HG02852 (cell line): ENCODE results near the gene LCE6A.

Experiments
- ATAC-seq: cut with Tn5 transposase; IDR thresholded peaks from one replicate; pipeline ENCODE4 v1.9.1; 2021; ENCODE audit warnings: mild to moderate bottlenecking, moderate library complexity; ENCODE audit not compliant: unreplicated experiment

Gene LCE6A, protein sequence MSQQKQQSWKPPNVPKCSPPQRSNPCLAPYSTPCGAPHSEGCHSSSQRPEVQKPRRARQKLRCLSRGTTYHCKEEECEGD

DNA sequence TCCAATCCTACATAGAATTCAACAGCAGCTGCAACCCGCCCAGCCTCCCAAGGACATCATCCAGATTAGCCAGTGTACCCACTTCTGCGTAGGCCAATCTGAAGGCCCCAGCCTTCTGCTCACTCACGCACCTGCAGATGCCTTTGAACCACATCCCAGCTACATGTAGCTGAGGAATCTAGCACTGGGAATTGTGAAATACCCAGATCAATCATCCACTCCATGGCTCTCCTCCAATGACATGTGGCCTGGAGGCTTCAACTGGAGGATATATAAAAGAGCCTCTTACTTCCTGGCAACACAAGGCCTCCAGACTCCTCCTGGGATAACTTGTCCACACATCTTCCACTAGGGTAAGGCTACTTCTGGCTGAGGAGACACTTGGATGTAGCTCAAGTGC lies at the start of gene LCE6A:
Gene LCE6A (plus strand): TSS at position 301 of the 400 bp plus-strand sequence. CDS start 665 bp downstream, outside the sequence.
- ATAC-seq: no peak

DNA sequence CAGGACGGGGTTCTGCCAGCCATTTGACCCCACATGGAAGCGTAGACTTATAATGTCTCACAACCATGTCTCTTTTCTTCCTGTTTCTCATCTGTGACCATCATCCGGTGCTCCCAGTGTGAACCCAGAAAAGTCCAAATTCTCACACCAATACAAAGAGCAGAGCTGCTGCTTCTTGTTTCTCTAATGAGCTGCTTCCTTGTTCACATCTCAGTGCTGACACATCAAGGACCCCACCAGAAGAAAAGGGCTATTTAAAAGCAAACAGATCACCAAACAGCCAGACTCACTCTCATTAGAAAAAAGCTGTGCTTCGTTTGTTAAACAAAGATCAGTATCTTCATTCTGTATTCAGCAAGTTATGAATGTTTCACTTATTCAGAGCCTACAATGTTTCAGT lies 47.0 kb upstream of the LCE6A start:
- ATAC-seq: no peak

- no peak for ATAC-seq
Observed at GRCh38 chr1:152796421-152796820, 46.2 kb upstream of the LCE6A start, which contains the start of gene LCE1D. TSS of gene LCE1D (plus strand) at chr1:152796721. CDS start at chr1:152797795, 1,074 bp downstream.

- no peak for ATAC-seq
Observed at GRCh38 chr1:152801333-152801732, 41.3 kb upstream of the LCE6A start.

DNA sequence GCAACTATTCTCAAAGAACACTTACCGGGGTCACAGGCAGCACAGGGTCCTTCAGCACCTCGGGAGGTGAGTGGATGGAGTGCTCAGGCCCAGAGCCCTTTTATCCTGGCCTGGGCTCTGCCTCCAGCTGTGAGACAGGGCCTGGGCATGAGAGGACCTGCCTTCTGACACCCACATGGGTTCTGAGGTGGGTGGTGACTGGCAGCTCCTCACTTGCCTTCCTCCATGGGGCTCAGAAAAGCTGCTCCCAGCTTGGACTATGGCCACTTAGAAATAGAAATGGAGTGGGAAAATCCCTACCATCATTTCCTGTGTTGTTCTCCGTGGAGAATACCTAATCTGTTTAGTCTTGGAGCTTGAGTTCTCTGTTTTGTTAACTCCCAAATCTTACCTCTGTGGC lies 36.1 kb upstream of the LCE6A start, which contains the start of gene LCE1C:
Gene LCE1C (minus strand): TSS at position 76 of the 400 bp plus-strand sequence. CDS start 1,173 bp downstream, outside the sequence.
- ATAC-seq: no peak

- no peak for ATAC-seq
Observed at GRCh38 chr1:152811050-152811449, 31.6 kb upstream of the LCE6A start.

GRCh38 chr1:152811671-152812070 lies 31.0 kb upstream of the LCE6A start, which contains the start of gene LCE1B:
TSS of gene LCE1B (plus strand) at chr1:152811971. CDS start at chr1:152812447, 476 bp downstream.
- no peak for ATAC-seq

DNA sequence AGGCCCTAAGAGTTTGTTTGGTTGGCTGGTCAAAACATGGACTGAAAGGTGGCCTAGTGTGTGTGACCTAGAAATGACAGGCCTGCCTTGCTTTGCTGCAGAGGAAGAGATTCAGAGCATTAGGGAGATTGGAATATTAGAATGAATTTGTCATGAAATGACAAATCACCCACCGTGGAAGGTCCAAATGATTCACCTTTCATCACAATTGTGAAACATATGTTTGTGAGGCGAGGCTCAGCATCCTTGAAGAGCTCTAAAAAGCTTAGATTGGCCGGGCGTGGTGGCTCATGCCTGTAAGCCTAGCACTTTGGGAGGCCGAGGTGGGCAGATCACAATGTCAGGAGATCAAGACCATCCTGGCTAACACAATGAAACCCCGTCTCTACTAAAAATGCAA lies 25.3 kb upstream of the LCE6A start:
- no peak for ATAC-seq

GRCh38 chr1:152823294-152823693 lies 19.4 kb upstream of the LCE6A start:
- no peak for ATAC-seq

GRCh38 chr1:152824964-152825363 lies 17.7 kb upstream of the LCE6A start:
- no peak for ATAC-seq

DNA sequence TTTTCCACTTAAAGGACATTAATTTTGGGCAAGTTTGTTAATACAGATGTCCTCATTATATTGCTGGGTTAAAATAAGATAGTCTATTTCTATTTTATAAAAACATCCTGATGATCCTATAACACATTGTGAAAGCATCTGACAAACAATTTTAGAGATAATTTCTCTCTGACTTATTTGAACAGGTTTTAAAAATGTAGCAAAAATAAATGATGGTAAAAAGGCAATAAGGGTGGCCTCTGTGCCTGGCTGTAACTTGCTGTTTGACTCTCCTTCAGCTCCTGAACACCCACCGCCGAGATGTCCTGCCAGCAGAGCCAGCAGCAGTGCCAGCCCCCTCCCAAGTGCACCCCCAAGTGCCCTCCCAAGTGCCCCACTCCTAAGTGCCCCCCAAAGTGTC lies 15.5 kb upstream of the LCE6A start, which contains the start of gene LCE1A:
Gene LCE1A (plus strand): TSS at position 301 of the 400 bp plus-strand sequence. CDS start 0 bp downstream, at position 301.
- no peak for ATAC-seq

- no peak for ATAC-seq
Observed at GRCh38 chr1:152836870-152837269, 5.8 kb upstream of the LCE6A start.

DNA sequence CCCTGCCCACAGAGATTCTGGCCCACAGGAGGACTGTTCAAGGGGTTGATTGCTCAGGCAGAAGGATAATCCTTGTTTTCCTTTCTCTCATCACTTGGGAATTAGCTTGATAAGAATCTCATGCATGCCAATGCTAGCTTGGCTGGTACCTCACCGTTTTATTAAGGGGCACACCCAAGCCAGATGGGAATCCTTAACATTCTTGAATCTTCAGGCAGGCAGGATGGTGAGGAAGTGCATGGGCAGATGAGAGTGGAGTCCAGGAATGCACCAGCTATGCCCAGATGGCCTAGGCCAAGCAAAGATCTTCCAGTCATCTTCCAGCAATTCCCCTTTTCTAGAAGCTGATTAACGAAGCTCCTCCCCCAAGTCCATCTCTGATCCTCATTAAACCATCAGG lies 13.0 kb downstream of the LCE6A start:
- ATAC-seq: no peak

DNA sequence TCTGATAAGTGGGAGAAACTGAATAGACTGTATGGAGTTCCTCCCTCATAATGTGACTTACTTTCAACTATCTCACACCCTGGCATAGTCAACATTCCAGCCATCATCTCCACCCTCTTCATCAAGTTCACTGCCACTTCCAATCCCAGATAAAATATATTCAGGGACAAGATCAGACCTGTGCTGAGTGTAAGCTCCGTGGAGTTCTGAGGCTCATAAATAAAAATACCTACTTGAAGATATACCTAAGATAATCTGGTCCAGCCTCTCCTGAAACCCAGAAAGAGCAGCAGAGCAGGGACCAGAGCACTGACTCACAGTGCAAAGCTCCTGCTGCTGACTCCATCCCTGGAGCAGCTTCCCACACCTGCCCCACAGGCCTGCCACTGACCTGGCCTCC lies 15.4 kb downstream of the LCE6A start:
- no peak for ATAC-seq

DNA sequence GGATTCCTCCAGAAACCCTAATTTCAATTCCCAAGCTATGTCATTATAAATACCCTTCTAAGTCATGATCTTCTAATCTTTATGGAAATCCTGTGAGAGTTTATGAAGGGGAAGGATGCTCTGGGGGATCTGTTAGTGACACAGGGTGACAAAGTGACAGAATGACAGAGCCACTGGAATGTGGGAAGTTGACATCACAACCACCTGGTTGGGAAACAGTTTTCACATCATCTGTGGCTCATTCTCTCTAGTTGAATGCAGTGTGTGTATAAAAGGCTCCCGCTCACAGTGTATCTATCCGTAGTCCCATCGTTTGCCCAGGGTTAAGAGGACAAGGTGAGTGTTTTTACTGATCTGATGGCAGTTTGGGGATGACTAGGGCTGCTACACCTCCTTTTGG lies 17.0 kb downstream of the LCE6A start, which contains the start of gene LCE7A:
Gene LCE7A (plus strand): TSS at position 301 of the 400 bp plus-strand sequence. CDS start 702 bp downstream, outside the sequence.
- no peak for ATAC-seq

DNA sequence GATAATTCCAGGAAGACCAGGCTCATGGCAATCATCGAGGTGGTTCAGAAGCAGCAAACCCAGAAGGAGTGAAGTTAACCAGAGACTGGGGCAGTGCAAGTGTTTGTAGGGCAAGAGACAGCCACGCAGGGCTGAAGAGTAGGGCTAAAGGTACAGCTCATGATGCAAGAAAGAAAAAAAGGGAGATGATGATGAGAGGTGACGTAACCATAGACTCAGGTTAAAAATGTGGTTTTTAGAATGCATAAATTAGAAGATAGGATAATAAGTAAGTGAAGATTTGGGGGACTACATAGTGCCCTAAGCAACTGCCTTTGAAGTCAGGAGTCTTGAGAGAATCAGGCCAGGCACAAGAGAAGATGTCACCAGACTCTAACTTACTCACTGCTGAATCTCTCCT lies 17.5 kb downstream of the LCE6A start:
- no peak for ATAC-seq

DNA sequence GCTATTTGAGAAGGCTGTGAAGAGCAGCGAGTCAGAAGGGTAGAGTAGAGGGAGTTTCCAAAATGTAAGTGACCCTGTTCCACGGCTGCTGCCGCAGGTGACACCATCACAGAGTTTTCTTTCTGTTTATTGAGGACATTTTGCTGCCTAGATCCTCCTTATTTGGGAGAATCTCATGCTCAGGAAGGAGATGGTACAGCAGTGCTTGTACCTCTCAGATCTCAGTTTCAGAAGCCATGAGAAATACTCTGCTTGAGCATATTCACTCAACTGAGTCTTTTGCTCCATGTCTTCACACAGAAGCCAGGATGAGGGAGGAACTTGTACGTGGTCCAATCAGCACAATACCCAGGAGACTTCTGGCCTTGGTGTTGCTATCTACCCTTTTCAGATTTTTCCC lies 18.7 kb downstream of the LCE6A start:
- ATAC-seq: no peak

DNA sequence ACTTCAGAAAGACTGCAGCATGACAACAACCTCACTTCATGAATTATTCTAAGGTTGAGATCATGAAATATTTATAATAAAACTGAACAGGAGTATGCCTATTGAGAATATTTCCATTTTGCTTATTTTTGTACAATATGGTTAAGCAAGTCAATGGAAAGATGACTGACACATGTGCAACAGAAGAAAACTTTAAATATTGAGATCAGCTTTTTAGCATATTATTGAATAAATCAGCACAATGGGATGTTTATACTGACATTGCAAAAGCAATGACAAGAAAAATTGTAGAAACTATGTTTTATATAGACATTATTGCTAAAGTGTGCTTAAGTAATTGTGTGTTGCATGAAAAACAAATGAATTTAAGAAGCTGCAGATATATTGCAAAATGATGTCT lies 21.8 kb downstream of the LCE6A start:
- no peak for ATAC-seq

- no peak for ATAC-seq
Observed at GRCh38 chr1:152866321-152866720, 23.7 kb downstream of the LCE6A start.

- peak; percentile 69 for ATAC-seq
Observed at GRCh38 chr1:152869808-152870419, 27.3 kb downstream of the LCE6A start.

DNA sequence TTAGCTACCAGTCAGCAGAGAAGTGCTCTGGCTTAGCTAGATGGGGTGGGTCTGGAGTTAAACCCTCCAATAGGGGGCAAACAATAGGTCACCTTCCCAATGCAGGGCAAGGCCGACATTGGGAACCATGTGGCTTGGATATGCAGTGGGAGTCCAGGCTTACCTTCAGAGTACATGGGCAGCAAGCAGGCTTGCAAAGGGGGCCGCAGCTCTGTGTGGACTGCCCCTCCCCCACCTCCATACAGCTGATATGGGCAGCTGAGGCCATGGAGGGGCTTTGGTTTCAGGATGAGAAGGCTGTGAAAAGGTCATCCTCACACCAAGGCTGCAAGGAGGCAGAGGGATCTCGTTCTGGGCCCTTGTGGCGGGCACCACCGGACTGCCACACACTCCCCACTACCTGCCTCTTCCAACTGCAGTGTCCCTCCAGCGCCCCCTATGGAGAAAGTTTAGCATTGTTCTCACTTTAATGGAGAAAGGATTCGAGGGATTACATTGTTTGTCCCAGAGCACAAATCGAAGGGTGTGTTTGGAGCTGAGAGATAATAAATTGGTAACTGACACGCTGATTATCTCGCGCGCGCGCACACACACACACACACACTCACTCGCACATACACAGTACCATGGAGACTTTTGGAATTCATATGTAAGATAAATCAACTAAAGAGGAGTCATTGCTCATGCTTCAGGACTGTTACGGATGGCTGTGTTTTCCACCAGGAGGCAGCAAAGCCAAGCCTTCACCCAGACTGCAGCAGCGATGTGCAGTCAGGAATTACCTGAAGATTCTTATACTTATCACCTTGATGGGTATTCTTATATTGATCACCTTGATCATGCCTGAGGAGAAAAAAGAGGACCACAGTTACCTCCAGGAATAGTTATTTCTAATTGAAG lies 28.4 kb downstream of the LCE6A start:
- no peak for ATAC-seq
